ENCODE measurements around the gene EXOSC5. TPM values are rescaled to one million over a fixed set of nuclear protein-coding genes. Genes with fewer than 3 reads are reported as not detected.

Gene EXOSC5
- total and polyA plus RNA-seq, 9 of the 15 experiments (the other 6 are each of a cell fraction or from before 2014, with no cell fraction given): 10.9 to 75.5 (median 37.8) TPM

DNA sequence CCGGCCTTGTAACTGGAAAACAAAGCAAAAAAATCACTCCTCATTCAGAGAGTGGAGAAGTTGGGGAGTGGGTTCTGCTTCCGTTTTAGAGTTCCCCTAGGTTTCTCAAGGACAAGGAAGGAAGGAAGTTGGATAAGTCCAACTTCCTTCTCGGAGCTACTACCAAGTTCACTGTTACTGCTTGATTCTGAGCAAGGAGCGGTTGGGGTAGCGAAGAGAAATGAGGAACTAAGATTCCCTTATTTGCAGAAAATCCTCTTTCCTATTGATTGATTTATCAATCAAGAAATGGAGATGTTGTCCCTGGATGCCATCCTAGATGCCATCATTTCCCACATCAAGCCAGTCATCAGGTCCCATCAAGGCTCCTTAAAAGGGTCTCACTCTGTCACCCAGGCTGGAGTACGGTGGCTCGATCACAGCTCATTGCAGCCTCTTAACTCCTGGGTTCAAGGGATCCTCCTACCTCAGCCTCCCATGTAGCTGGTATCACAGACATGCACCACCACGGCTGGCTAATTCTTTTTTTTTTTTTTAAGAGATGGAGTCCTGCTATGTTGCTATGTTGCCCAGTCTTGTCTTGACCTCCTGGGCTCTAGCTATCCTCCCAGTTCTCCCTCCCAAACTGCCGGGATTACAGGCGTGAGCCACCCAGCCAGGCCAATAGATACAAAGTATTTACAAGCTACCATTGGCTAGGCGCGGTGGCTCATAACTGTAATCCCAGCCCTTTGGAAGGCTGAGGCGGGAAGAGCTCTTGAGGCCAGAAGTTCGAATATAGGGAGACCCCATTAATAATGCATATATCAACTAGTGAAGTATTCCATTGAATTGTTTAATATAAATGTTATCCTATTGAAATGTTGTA is 32.4 kb downstream of the EXOSC5 start (continued):
- TF ChIP-seq, protein P1, sequence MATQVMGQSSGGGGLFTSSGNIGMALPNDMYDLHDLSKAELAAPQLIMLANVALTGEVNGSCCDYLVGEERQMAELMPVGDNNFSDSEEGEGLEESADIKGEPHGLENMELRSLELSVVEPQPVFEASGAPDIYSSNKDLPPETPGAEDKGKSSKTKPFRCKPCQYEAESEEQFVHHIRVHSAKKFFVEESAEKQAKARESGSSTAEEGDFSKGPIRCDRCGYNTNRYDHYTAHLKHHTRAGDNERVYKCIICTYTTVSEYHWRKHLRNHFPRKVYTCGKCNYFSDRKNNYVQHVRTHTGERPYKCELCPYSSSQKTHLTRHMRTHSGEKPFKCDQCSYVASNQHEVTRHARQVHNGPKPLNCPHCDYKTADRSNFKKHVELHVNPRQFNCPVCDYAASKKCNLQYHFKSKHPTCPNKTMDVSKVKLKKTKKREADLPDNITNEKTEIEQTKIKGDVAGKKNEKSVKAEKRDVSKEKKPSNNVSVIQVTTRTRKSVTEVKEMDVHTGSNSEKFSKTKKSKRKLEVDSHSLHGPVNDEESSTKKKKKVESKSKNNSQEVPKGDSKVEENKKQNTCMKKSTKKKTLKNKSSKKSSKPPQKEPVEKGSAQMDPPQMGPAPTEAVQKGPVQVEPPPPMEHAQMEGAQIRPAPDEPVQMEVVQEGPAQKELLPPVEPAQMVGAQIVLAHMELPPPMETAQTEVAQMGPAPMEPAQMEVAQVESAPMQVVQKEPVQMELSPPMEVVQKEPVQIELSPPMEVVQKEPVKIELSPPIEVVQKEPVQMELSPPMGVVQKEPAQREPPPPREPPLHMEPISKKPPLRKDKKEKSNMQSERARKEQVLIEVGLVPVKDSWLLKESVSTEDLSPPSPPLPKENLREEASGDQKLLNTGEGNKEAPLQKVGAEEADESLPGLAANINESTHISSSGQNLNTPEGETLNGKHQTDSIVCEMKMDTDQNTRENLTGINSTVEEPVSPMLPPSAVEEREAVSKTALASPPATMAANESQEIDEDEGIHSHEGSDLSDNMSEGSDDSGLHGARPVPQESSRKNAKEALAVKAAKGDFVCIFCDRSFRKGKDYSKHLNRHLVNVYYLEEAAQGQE (IDR thresholded peaks at IDR 0.05; ENCODE audit: borderline replicate concordance): no peak
- TF ChIP-seq, protein P1 (CRISPR knock-in tag; IDR thresholded peaks at IDR 0.05; ENCODE audit: low read depth): no peak
- TF ChIP-seq, protein P2, sequence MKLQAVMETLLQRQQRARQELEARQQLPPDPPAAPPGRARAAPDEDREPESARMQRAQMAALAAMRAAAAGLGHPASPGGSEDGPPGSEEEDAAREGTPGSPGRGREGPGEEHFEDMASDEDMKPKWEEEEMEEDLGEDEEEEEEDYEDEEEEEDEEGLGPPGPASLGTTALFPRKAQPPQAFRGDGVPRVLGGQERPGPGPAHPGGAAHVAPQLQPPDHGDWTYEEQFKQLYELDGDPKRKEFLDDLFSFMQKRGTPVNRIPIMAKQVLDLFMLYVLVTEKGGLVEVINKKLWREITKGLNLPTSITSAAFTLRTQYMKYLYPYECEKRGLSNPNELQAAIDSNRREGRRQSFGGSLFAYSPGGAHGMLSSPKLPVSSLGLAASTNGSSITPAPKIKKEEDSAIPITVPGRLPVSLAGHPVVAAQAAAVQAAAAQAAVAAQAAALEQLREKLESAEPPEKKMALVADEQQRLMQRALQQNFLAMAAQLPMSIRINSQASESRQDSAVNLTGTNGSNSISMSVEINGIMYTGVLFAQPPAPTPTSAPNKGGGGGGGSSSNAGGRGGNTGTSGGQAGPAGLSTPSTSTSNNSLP (IDR thresholded peaks at IDR 0.05; ENCODE audit: borderline replicate concordance, low read depth, low read length): no peak
- TF ChIP-seq ATF1 (CRISPR knock-in tag; IDR thresholded peaks at IDR 0.05) (no peak), ATF1 (tag; IDR thresholded peaks at IDR 0.05) (no peak), TEAD1 (CRISPR knock-in tag; IDR thresholded peaks at IDR 0.05) (no peak), SIN3A (IDR thresholded peaks at IDR 0.05; ENCODE audit: borderline replicate concordance in 2 of 2, control insufficient read depth in 1 of 2, low read depth in 2 of 2, low read length in 2 of 2) (peak in 1 of 2 experiments; percentile 5; a peak in 1 of 4 replicates), HNRNPH1 (optimal IDR thresholded peaks at IDR 0.05; ENCODE audit: low read depth, low read length) (no peak), L3MBTL2 (IDR thresholded peaks at IDR 0.05) (0 out of 2 replicates have a peak, but pooled peaks have one; percentile 25)
- TF ChIP-seq, protein P3, sequence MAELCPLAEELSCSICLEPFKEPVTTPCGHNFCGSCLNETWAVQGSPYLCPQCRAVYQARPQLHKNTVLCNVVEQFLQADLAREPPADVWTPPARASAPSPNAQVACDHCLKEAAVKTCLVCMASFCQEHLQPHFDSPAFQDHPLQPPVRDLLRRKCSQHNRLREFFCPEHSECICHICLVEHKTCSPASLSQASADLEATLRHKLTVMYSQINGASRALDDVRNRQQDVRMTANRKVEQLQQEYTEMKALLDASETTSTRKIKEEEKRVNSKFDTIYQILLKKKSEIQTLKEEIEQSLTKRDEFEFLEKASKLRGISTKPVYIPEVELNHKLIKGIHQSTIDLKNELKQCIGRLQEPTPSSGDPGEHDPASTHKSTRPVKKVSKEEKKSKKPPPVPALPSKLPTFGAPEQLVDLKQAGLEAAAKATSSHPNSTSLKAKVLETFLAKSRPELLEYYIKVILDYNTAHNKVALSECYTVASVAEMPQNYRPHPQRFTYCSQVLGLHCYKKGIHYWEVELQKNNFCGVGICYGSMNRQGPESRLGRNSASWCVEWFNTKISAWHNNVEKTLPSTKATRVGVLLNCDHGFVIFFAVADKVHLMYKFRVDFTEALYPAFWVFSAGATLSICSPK (IDR thresholded peaks at IDR 0.05; ENCODE audit: borderline replicate concordance): no peak
- TF ChIP-seq, protein P4, sequence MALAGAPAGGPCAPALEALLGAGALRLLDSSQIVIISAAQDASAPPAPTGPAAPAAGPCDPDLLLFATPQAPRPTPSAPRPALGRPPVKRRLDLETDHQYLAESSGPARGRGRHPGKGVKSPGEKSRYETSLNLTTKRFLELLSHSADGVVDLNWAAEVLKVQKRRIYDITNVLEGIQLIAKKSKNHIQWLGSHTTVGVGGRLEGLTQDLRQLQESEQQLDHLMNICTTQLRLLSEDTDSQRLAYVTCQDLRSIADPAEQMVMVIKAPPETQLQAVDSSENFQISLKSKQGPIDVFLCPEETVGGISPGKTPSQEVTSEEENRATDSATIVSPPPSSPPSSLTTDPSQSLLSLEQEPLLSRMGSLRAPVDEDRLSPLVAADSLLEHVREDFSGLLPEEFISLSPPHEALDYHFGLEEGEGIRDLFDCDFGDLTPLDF (CRISPR knock-in tag; IDR thresholded peaks at IDR 0.05): no peak
